GM12878 (cell line): Measurements from ENCODE around the gene ACAD11.

Experiments
- CREB1 ChIP-seq: IDR thresholded peaks from 2 replicates; pipeline ENCODE4 v1.6.1; 2012; ENCODE audit warnings: low read depth, mild to moderate bottlenecking, inconsistent platforms
- EZH2 ChIP-seq: IDR thresholded peaks from 2 replicates; pipeline ENCODE4 v1.6.1; 2012; ENCODE audit warnings: low read depth, mild to moderate bottlenecking, control low read depth, inconsistent platforms, low read length, borderline replicate concordance; ENCODE audit not compliant: control insufficient read depth
- GABPA ChIP-seq: IDR thresholded peaks from 2 replicates; pipeline ENCODE4 v1.6.1; 2014; ENCODE audit warnings: antibody characterized with exemption, low read depth, mild to moderate bottlenecking, inconsistent platforms
- HDGF ChIP-seq: fragments of 450-650 bp; IDR thresholded peaks from 2 replicates; pipeline ENCODE4 v1.6.1; 2016; ENCODE audit warnings: antibody characterized with exemption
- IKZF2 ChIP-seq, 2 experiments: fragments of 450-650 bp; IDR thresholded peaks; 2 replicates each; pipeline ENCODE4 v1.6.1; 2017; ENCODE audit warnings: mild to moderate bottlenecking in 2 of 2, moderate library complexity in 2 of 2
- KDM1A ChIP-seq: fragments of 200-600 bp; sonication (generic); IDR thresholded peaks from 2 replicates; pipeline ENCODE4 v1.6.1; 2016; ENCODE audit warnings: borderline replicate concordance
- POLR2A ChIP-seq: IDR thresholded peaks from 2 replicates; pipeline ENCODE4 v1.6.1; 2011; ENCODE audit warnings: low read depth, mild to moderate bottlenecking, low read length

GRCh38 chr3:132690040-132690439, 30.4 kb upstream of the ACAD11 start:
- TF ChIP-seq POLR2A (no peak), EZH2 (no peak), CREB1 (no peak), KDM1A (no peak), GABPA (no peak), HDGF (no peak), IKZF2 (IDR thresholded peaks at IDR 0.05) (no peak)
